ENCODE measurements around the gene UCK2.

- TF ChIP-seq, protein P1, sequence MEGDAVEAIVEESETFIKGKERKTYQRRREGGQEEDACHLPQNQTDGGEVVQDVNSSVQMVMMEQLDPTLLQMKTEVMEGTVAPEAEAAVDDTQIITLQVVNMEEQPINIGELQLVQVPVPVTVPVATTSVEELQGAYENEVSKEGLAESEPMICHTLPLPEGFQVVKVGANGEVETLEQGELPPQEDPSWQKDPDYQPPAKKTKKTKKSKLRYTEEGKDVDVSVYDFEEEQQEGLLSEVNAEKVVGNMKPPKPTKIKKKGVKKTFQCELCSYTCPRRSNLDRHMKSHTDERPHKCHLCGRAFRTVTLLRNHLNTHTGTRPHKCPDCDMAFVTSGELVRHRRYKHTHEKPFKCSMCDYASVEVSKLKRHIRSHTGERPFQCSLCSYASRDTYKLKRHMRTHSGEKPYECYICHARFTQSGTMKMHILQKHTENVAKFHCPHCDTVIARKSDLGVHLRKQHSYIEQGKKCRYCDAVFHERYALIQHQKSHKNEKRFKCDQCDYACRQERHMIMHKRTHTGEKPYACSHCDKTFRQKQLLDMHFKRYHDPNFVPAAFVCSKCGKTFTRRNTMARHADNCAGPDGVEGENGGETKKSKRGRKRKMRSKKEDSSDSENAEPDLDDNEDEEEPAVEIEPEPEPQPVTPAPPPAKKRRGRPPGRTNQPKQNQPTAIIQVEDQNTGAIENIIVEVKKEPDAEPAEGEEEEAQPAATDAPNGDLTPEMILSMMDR (IDR thresholded peaks at IDR 0.05): no peak
- no peak for TF ChIP-seq BHLHE40 (IDR thresholded peaks at IDR 0.05; ENCODE audit: low read depth, low read length)
- no peak for TF ChIP-seq RAD21 (conservative IDR thresholded peaks at IDR 0.05 in 1 of 2, IDR thresholded peaks at IDR 0.05 in 1 of 2)
- no peak for TF ChIP-seq USF2 (IDR thresholded peaks at IDR 0.05)
- TF ChIP-seq POLR2A (IDR thresholded peaks at IDR 0.05; ENCODE audit: low read length): no peak
- no peak for TF ChIP-seq NPAS2 (CRISPR knock-in tag; IDR thresholded peaks at IDR 0.05; ENCODE audit: borderline replicate concordance)
- TF ChIP-seq, protein P2, sequence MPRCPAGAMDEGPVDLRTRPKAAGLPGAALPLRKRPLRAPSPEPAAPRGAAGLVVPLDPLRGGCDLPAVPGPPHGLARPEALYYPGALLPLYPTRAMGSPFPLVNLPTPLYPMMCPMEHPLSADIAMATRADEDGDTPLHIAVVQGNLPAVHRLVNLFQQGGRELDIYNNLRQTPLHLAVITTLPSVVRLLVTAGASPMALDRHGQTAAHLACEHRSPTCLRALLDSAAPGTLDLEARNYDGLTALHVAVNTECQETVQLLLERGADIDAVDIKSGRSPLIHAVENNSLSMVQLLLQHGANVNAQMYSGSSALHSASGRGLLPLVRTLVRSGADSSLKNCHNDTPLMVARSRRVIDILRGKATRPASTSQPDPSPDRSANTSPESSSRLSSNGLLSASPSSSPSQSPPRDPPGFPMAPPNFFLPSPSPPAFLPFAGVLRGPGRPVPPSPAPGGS (IDR thresholded peaks at IDR 0.05): no peak
- TF ChIP-seq, protein P3, sequence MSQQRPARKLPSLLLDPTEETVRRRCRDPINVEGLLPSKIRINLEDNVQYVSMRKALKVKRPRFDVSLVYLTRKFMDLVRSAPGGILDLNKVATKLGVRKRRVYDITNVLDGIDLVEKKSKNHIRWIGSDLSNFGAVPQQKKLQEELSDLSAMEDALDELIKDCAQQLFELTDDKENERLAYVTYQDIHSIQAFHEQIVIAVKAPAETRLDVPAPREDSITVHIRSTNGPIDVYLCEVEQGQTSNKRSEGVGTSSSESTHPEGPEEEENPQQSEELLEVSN (IDR thresholded peaks at IDR 0.05; ENCODE audit: borderline replicate concordance, low read depth): no peak
- TF ChIP-seq CEBPB (IDR thresholded peaks at IDR 0.05): no peak
- TF ChIP-seq, protein P4, sequence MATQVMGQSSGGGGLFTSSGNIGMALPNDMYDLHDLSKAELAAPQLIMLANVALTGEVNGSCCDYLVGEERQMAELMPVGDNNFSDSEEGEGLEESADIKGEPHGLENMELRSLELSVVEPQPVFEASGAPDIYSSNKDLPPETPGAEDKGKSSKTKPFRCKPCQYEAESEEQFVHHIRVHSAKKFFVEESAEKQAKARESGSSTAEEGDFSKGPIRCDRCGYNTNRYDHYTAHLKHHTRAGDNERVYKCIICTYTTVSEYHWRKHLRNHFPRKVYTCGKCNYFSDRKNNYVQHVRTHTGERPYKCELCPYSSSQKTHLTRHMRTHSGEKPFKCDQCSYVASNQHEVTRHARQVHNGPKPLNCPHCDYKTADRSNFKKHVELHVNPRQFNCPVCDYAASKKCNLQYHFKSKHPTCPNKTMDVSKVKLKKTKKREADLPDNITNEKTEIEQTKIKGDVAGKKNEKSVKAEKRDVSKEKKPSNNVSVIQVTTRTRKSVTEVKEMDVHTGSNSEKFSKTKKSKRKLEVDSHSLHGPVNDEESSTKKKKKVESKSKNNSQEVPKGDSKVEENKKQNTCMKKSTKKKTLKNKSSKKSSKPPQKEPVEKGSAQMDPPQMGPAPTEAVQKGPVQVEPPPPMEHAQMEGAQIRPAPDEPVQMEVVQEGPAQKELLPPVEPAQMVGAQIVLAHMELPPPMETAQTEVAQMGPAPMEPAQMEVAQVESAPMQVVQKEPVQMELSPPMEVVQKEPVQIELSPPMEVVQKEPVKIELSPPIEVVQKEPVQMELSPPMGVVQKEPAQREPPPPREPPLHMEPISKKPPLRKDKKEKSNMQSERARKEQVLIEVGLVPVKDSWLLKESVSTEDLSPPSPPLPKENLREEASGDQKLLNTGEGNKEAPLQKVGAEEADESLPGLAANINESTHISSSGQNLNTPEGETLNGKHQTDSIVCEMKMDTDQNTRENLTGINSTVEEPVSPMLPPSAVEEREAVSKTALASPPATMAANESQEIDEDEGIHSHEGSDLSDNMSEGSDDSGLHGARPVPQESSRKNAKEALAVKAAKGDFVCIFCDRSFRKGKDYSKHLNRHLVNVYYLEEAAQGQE (IDR thresholded peaks at IDR 0.05): no peak
- no peak for TF ChIP-seq MAX (IDR thresholded peaks at IDR 0.05)
- TF ChIP-seq SREBF2 (IDR thresholded peaks at IDR 0.05): no peak
- TF ChIP-seq PHF8 (IDR thresholded peaks at IDR 0.05; ENCODE audit: borderline replicate concordance, low read depth): no peak
These were observed 13.0 kb downstream of the UCK2 start for GRCh38 chr1:165840423-165840822.

Data from A549 (cell line).